ENCODE measurements around the gene STK24.

STK24 gene

GRCh38 chr13:98522371-98522770 lies 54.5 kb downstream of the STK24 start:
- peaks cover 11% of the 10 kb centered on the region for H3K36me3 ChIP-seq (ENCODE audit: insufficient read depth, low read length)
- no peak overlapping the region for H3K27ac ChIP-seq
- H3K4me3 ChIP-seq, result no peak overlapping the region
- no peak for DNase-seq (ENCODE audit: low read depth, low spot score)
- no peak overlapping the region for H3K9ac ChIP-seq (ENCODE audit: insufficient read length)
- TF ChIP-seq POLR2AphosphoS5 (IDR thresholded peaks at IDR 0.05; ENCODE audit: borderline replicate concordance, low read depth, low read length) (no peak), FOXP2 (optimal IDR thresholded peaks at IDR 0.05; ENCODE audit: control extremely low read depth, extremely low read length, insufficient read depth) (no peak), EZH2 (IDR thresholded peaks at IDR 0.05) (no peak)
- no peaks in the 10 kb centered on the region for H3K9me3 ChIP-seq (ENCODE audit: low read depth, low read length)

GRCh38 chr13:98521461-98522247 lies 55.3 kb downstream of the STK24 start:
- Histone ChIP-seq H3K36me3 (ENCODE audit: insufficient read depth, low read length) (peaks cover 11% of the 10 kb centered on the region), H3K9ac (ENCODE audit: insufficient read length) (no peak overlapping the region), H3K27ac (no peak overlapping the region), H3K9me3 (ENCODE audit: low read depth, low read length) (no peaks in the 10 kb centered on the region), H3K4me3 (no peak overlapping the region)
- TF ChIP-seq FOXP2 (optimal IDR thresholded peaks at IDR 0.05; ENCODE audit: control extremely low read depth, extremely low read length, insufficient read depth) (no peak), POLR2AphosphoS5 (IDR thresholded peaks at IDR 0.05; ENCODE audit: borderline replicate concordance, low read depth, low read length) (no peak), EZH2 (IDR thresholded peaks at IDR 0.05) (no peak)
- no peak for DNase-seq (ENCODE audit: low read depth, low spot score)

GRCh38 chr13:98520674-98521449 lies 56.0 kb downstream of the STK24 start:
- no peak overlapping the region for H3K4me3 ChIP-seq
- H3K36me3 ChIP-seq (ENCODE audit: insufficient read depth, low read length), result peaks cover 11% of the 10 kb centered on the region
- no peaks in the 10 kb centered on the region for H3K9me3 ChIP-seq (ENCODE audit: low read depth, low read length)
- H3K9ac ChIP-seq (ENCODE audit: insufficient read length), result no peak overlapping the region
- no peak overlapping the region for H3K27ac ChIP-seq
- DNase-seq (ENCODE audit: low read depth, low spot score), result no peak
- TF ChIP-seq FOXP2 (optimal IDR thresholded peaks at IDR 0.05; ENCODE audit: control extremely low read depth, extremely low read length, insufficient read depth), result no peak

DNA sequence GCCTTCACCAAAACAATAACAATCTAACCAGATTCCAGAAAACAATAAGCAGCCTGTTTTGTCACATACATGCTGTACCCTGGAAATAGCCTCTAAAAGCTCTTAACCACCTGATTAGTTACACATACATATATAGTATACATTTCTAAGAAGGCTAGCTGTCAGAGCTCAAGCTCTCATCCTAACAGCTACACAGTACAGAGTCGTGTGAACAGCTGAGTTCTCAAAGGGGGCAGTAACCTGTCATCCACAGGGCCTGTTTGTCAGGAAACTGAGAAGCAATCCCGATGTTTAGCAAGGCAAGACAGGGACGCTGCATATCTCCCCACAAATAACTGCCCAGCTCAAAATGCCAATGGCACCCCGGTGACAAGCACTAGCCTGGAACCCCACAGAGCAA lies 56.9 kb downstream of the STK24 start:
- H3K9ac ChIP-seq (ENCODE audit: insufficient read length), result no peak overlapping the region
- no peak for DNase-seq (ENCODE audit: low read depth, low spot score)
- TF ChIP-seq EZH2 (IDR thresholded peaks at IDR 0.05) (no peak), FOXP2 (optimal IDR thresholded peaks at IDR 0.05; ENCODE audit: control extremely low read depth, extremely low read length, insufficient read depth) (no peak), POLR2AphosphoS5 (IDR thresholded peaks at IDR 0.05; ENCODE audit: borderline replicate concordance, low read depth, low read length) (no peak)
- no peak overlapping the region for H3K4me3 ChIP-seq
- H3K36me3 ChIP-seq (ENCODE audit: insufficient read depth, low read length), result peaks cover 14% of the 10 kb centered on the region
- H3K9me3 ChIP-seq (ENCODE audit: low read depth, low read length), result no peaks in the 10 kb centered on the region
- no peak overlapping the region for H3K27ac ChIP-seq

GRCh38 chr13:98517576-98518310 lies 59.2 kb downstream of the STK24 start:
- no peak overlapping the region for H3K4me3 ChIP-seq
- H3K27ac ChIP-seq, result no peak overlapping the region
- H3K9me3 ChIP-seq (ENCODE audit: low read depth, low read length), result no peaks in the 10 kb centered on the region
- no peak overlapping the region for H3K9ac ChIP-seq (ENCODE audit: insufficient read length)
- peaks cover 14% of the 10 kb centered on the region for H3K36me3 ChIP-seq (ENCODE audit: insufficient read depth, low read length)
- TF ChIP-seq POLR2AphosphoS5 (IDR thresholded peaks at IDR 0.05; ENCODE audit: borderline replicate concordance, low read depth, low read length), result no peak
- no peak for TF ChIP-seq FOXP2 (optimal IDR thresholded peaks at IDR 0.05; ENCODE audit: control extremely low read depth, extremely low read length, insufficient read depth)
- no peak for TF ChIP-seq EZH2 (IDR thresholded peaks at IDR 0.05)
- DNase-seq (ENCODE audit: low read depth, low spot score), result no peak

DNA sequence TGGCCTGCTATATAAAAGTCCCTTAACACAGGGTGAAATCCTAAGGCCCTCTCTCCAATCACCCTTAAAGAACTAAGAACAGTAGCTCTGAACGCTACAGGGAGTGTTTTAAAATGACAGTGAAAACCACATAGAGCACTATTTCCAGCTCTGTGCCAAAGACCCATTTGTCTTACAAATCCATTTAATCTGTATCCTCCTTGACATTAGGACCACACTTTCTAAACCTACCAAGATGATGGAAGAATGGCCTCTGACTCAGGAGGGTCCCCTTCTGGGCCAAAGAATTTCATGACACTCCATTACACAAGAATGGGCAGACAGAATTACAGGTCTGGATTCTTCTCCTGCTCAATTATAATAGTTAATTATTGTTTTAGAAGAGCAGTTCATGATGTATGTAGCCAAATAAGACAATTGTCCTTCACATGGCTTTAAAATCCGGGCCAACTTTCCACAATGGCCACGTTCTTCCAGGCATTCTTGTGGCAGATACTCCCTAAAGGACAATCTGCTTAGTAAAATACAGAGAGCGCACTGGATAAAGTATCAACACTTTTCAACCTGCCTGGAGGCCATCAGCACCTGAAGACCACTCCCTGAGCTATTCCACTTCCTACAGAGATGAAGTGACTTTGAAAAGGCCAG lies 61.0 kb downstream of the STK24 start:
- Histone ChIP-seq H3K36me3 (ENCODE audit: insufficient read depth, low read length) (peaks cover 14% of the 10 kb centered on the region), H3K27ac (0 out of 2 replicates have a peak overlapping the region, but pooled peaks have one; percentile 11), H3K4me3 (no peak overlapping the region)

DNA sequence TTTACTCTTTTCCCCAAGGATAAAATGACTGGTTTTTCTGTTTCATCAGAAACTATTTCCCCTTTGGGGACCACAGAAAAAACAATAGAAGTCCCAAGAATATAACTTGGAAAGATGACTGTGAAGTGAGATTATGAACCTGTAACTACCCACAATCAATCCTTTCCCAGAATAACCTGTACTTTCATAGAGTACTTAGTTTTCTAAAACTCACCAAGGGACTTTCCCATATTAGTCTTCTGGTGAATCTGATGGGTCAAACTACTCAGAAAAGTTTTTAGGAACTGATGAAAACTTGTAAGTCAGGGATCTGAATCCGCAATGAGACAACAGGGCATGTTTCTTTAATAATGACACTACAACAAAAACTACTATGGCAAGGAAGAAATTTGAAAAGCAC lies 62.6 kb downstream of the STK24 start:
- H3K36me3 ChIP-seq (ENCODE audit: insufficient read depth, low read length), result peaks cover 14% of the 10 kb centered on the region
- H3K9ac ChIP-seq (ENCODE audit: insufficient read length), result no peak overlapping the region
- no peak for DNase-seq (ENCODE audit: low read depth, low spot score)
- no peak overlapping the region for H3K4me3 ChIP-seq
- TF ChIP-seq FOXP2 (optimal IDR thresholded peaks at IDR 0.05; ENCODE audit: control extremely low read depth, extremely low read length, insufficient read depth) (no peak), POLR2AphosphoS5 (IDR thresholded peaks at IDR 0.05; ENCODE audit: borderline replicate concordance, low read depth, low read length) (no peak), EZH2 (IDR thresholded peaks at IDR 0.05) (no peak)
- H3K27ac ChIP-seq, result no peak overlapping the region; the same call in 1 of the 2 replicates
- H3K9me3 ChIP-seq (ENCODE audit: low read depth, low read length), result no peaks in the 10 kb centered on the region

More for the DNA sequence above, 61.0 kb downstream of the STK24 start:
- DNase-seq (ENCODE audit: low read depth, low spot score), result no peak
- TF ChIP-seq EZH2 (IDR thresholded peaks at IDR 0.05) (no peak), POLR2AphosphoS5 (IDR thresholded peaks at IDR 0.05; ENCODE audit: borderline replicate concordance, low read depth, low read length) (no peak), FOXP2 (optimal IDR thresholded peaks at IDR 0.05; ENCODE audit: control extremely low read depth, extremely low read length, insufficient read depth) (no peak)
- H3K9ac ChIP-seq (ENCODE audit: insufficient read length), result no peak overlapping the region
- H3K9me3 ChIP-seq (ENCODE audit: low read depth, low read length), result no peaks in the 10 kb centered on the region
